Mesenchymal stem cell (in vitro differentiated cells and primary cell): Measurements from ENCODE around the gene UGT1A6.

ENCODE experiments used
- DNase-seq: peaks from one replicate; pipeline ENCODE4 v3.0.0-alpha.2; 2013
- H2AFZ ChIP-seq: one replicate; pipeline ENCODE4 v1.6.1; 2013; ENCODE audit warnings: low read depth, mild to moderate bottlenecking, control low read depth, inconsistent platforms, low read length, moderate library complexity
- H2AK5ac ChIP-seq: 2 replicates; pipeline ENCODE4 v1.6.1; 2013; ENCODE audit warnings: low read length, moderate library complexity, mild to moderate bottlenecking, inconsistent platforms; ENCODE audit not compliant: severe bottlenecking
- H2BK120ac ChIP-seq: one replicate; pipeline ENCODE4 v1.6.1; 2013; ENCODE audit warnings: low read depth, mild to moderate bottlenecking, inconsistent platforms, low read length, moderate library complexity
- H2BK12ac ChIP-seq, 2 experiments: one replicate each; pipeline ENCODE4 v1.6.1; 2013; ENCODE audit warnings: inconsistent platforms in 2 of 2, low read length in 2 of 2, mild to moderate bottlenecking in 2 of 2, moderate library complexity in 2 of 2, control low read depth in 1 of 2
- H2BK15ac ChIP-seq: one replicate; pipeline ENCODE4 v1.6.1; 2013; ENCODE audit warnings: mild to moderate bottlenecking, low read depth, inconsistent platforms; ENCODE audit not compliant: poor library complexity, severe bottlenecking
- H2BK5ac ChIP-seq: 2 replicates; pipeline ENCODE4 v1.6.1; 2013; ENCODE audit warnings: low read depth, mild to moderate bottlenecking, low read length, control low read depth, inconsistent platforms; ENCODE audit not compliant: poor library complexity, severe bottlenecking
- H3K14ac ChIP-seq, 2 experiments: one replicate each; pipeline ENCODE4 v1.6.1; 2013; ENCODE audit warnings: inconsistent platforms in 2 of 2, low read length in 2 of 2, control low read depth in 1 of 2, mild to moderate bottlenecking in 1 of 2, moderate library complexity in 1 of 2
- H3K18ac ChIP-seq, 2 experiments: one replicate each; pipeline ENCODE4 v1.6.1; 2013; ENCODE audit warnings: inconsistent platforms in 2 of 2, low read length in 2 of 2, control low read depth in 1 of 2, low read depth in 1 of 2, mild to moderate bottlenecking in 1 of 2
- H3K23ac ChIP-seq, 2 experiments: one replicate each; pipeline ENCODE4 v1.6.1; 2013; ENCODE audit warnings: inconsistent platforms in 2 of 2, low read length in 2 of 2, mild to moderate bottlenecking in 2 of 2, moderate library complexity in 2 of 2, control low read depth in 1 of 2
- H3K27ac ChIP-seq: 2 replicates; pipeline ENCODE4 v1.5.1; 2013; ENCODE audit warnings: mild to moderate bottlenecking, moderate library complexity, low read length, control low read depth, inconsistent platforms; ENCODE audit not compliant: poor library complexity, severe bottlenecking
- H3K27me3 ChIP-seq, 2 experiments: 2 replicates each; pipeline versions ENCODE4 v1.6.1 to v1.7.0; 2013; ENCODE audit warnings: low read length in 2 of 2, mild to moderate bottlenecking in 2 of 2, moderate library complexity in 2 of 2, control low read depth in 1 of 2, inconsistent platforms in 1 of 2; ENCODE audit not compliant: control insufficient read depth in 1 of 2, insufficient read depth in 1 of 2
- H3K36me3 ChIP-seq, 2 experiments: 2 replicates each; pipeline versions ENCODE4 v1.6.1 to v1.7.0; 2013; ENCODE audit warnings: low read length in 2 of 2, control low read depth in 1 of 2, inconsistent platforms in 1 of 2, low read depth in 1 of 2, mild to moderate bottlenecking in 1 of 2; ENCODE audit not compliant: insufficient read depth in 2 of 2, control insufficient read depth in 1 of 2
- H3K4ac ChIP-seq, 2 experiments: one replicate each; pipeline ENCODE4 v1.6.1; 2013; ENCODE audit warnings: inconsistent platforms in 2 of 2, low read length in 2 of 2, mild to moderate bottlenecking in 2 of 2, moderate library complexity in 2 of 2, control low read depth in 1 of 2, low read depth in 1 of 2
- H3K4me1 ChIP-seq: 2 replicates; pipeline ENCODE4 v1.6.1; 2013; ENCODE audit warnings: low read depth, low read length, control low read depth; ENCODE audit not compliant: control insufficient read depth, insufficient read depth
- H3K4me2 ChIP-seq: 2 replicates; pipeline ENCODE4 v1.6.1; 2013; ENCODE audit warnings: low read length, mild to moderate bottlenecking, inconsistent platforms; ENCODE audit not compliant: poor library complexity, severe bottlenecking
- H3K4me3 ChIP-seq, 2 experiments: 2 replicates each; pipeline versions ENCODE4 v1.5.1 to v1.7.0; 2013; ENCODE audit warnings: low read length in 2 of 2, mild to moderate bottlenecking in 2 of 2, control low read depth in 1 of 2, low read depth in 1 of 2; ENCODE audit not compliant: insufficient read depth in 1 of 2
- H3K79me1 ChIP-seq: replicated peaks from 2 replicates; pipeline ENCODE4 v1.6.1; 2013; ENCODE audit warnings: mild to moderate bottlenecking, control low read depth, low read length, inconsistent platforms; ENCODE audit not compliant: poor library complexity, severe bottlenecking
- H3K9ac ChIP-seq: 2 replicates; pipeline ENCODE4 v1.7.0; 2013; ENCODE audit warnings: mild to moderate bottlenecking, low read length, moderate library complexity
- H3K9me3 ChIP-seq: 2 replicates; pipeline ENCODE4 v1.7.0; 2013; ENCODE audit warnings: mild to moderate bottlenecking, low read length; ENCODE audit not compliant: control insufficient read depth
- H4K8ac ChIP-seq: one replicate; pipeline ENCODE4 v1.6.1; 2013; ENCODE audit warnings: inconsistent platforms, mild to moderate bottlenecking, low read length, moderate library complexity
- H4K91ac ChIP-seq: one replicate; pipeline ENCODE4 v1.6.1; 2013; ENCODE audit warnings: mild to moderate bottlenecking, low read length, inconsistent platforms
- WGBS: methylation state at CpG from one replicate; pipeline ENCODE4 v1.1.7; 2013; ENCODE audit warnings: mixed read lengths; 5-methylcytosine and 5-hydroxymethylcytosine counted together

Gene UGT1A6

GRCh38 chr2:233671290-233672161 lies 21.2 kb upstream of the UGT1A6 start, which contains the start of gene UGT1A9:
UGT1A9 (plus strand) TSS chr2:233671898; CDS start chr2:233671935, 37 bp downstream.
- DNase-seq = no peak
- Histone ChIP-seq H3K4me1 (no peaks in the 10 kb centered on the region), H3K27me3 (no peaks in the 10 kb centered on the region), H2BK120ac (no peak within 1 kb of the TSS), H3K9me3 (no peaks in the 10 kb centered on the region), H3K14ac (no peak within 1 kb of the TSS), H3K36me3 (no peaks in the 10 kb centered on the region), H3K4me3 (no peak within 1 kb of the TSS), H4K91ac (no peak within 1 kb of the TSS), H3K79me1 (no peaks in the 10 kb centered on the region), H2BK5ac (no peak within 1 kb of the TSS), H2BK15ac (no peak within 1 kb of the TSS), H2AFZ (no peak within 1 kb of the TSS), H3K18ac (no peak within 1 kb of the TSS), H3K4me2 (no peak within 1 kb of the TSS), H3K23ac (no peak within 1 kb of the TSS), H4K8ac (no peak within 1 kb of the TSS), H2AK5ac (no peak within 1 kb of the TSS), H2BK12ac (no peak within 1 kb of the TSS), H3K4ac (no peak within 1 kb of the TSS), H3K27ac (no peak within 1 kb of the TSS), H3K9ac (no peak within 1 kb of the TSS)
- 67% methylated on average over 5 of the region's 5 CpGs for WGBS

GRCh38 chr2:233672886-233673285 lies 19.8 kb upstream of the UGT1A6 start:
- no peak overlapping the region for H3K4ac ChIP-seq
- no peak overlapping the region for H3K18ac ChIP-seq
- H3K36me3 ChIP-seq = no peaks in the 10 kb centered on the region
- no peak overlapping the region for H4K8ac ChIP-seq
- no peak overlapping the region for H3K27ac ChIP-seq
- no peak overlapping the region for H4K91ac ChIP-seq
- no peaks in the 10 kb centered on the region for H3K4me1 ChIP-seq
- WGBS = no CpG with 5 or more reads among the region's 3 CpGs
- no peak overlapping the region for H2BK15ac ChIP-seq
- H2BK120ac ChIP-seq = no peak overlapping the region
- H2AFZ ChIP-seq = no peak overlapping the region
- H3K79me1 ChIP-seq = no peaks in the 10 kb centered on the region
- no peaks in the 10 kb centered on the region for H3K27me3 ChIP-seq
- H2BK5ac ChIP-seq = no peak overlapping the region
- no peak overlapping the region for H3K9ac ChIP-seq
- no peak for DNase-seq
- H3K9me3 ChIP-seq = no peaks in the 10 kb centered on the region
- H3K14ac ChIP-seq = no peak overlapping the region
- H3K23ac ChIP-seq = no peak overlapping the region
- no peak overlapping the region for H3K4me2 ChIP-seq
- H3K4me3 ChIP-seq = no peak overlapping the region
- no peak overlapping the region for H2BK12ac ChIP-seq
- no peak overlapping the region for H2AK5ac ChIP-seq

GRCh38 chr2:233673896-233674295 lies 18.8 kb upstream of the UGT1A6 start:
- no peak overlapping the region for H3K14ac ChIP-seq
- no peak overlapping the region for H2BK120ac ChIP-seq
- no peak overlapping the region for H4K91ac ChIP-seq
- H3K27me3 ChIP-seq = no peaks in the 10 kb centered on the region
- no peak overlapping the region for H2BK5ac ChIP-seq
- no peaks in the 10 kb centered on the region for H3K79me1 ChIP-seq
- no peak overlapping the region for H3K27ac ChIP-seq
- no peak overlapping the region for H3K4me2 ChIP-seq
- no peak overlapping the region for H2AFZ ChIP-seq
- DNase-seq = no peak
- H3K4ac ChIP-seq = no peak overlapping the region
- no peak overlapping the region for H2BK15ac ChIP-seq
- no peak overlapping the region for H3K18ac ChIP-seq
- no peak overlapping the region for H3K23ac ChIP-seq
- H3K9ac ChIP-seq = no peak overlapping the region
- H3K4me1 ChIP-seq = no peaks in the 10 kb centered on the region
- H2BK12ac ChIP-seq = no peak overlapping the region
- H3K9me3 ChIP-seq = no peaks in the 10 kb centered on the region
- no peak overlapping the region for H3K4me3 ChIP-seq
- no peaks in the 10 kb centered on the region for H3K36me3 ChIP-seq
- H4K8ac ChIP-seq = no peak overlapping the region
- H2AK5ac ChIP-seq = no peak overlapping the region

DNA sequence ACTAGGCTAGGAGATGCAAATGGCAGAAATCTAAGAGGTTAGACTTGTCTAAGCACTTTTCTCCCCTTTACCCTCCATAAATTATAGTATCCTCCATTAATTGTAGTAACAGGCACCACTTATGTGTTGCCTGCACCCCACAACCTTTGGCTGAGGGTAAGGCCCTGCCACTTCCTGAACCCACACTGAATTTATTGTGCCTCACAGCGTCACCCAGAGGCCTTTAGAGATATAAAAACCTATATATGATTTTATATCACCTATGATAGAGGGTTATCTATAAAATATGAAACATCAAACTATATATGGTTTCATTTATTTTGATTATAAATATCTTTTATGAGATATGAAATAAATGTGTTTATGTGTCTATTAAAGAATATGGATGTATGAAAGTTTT lies 18.4 kb upstream of the UGT1A6 start:
- no peak overlapping the region for H2BK120ac ChIP-seq
- H2BK12ac ChIP-seq = no peak overlapping the region
- H3K27ac ChIP-seq = no peak overlapping the region

More for the DNA sequence above, 18.4 kb upstream of the UGT1A6 start:
- Histone ChIP-seq H4K91ac (no peak overlapping the region), H3K9ac (no peak overlapping the region), H2AK5ac (no peak overlapping the region), H3K4me2 (no peak overlapping the region), H2BK15ac (no peak overlapping the region), H2BK5ac (no peak overlapping the region), H3K4me1 (no peaks in the 10 kb centered on the region), H3K23ac (no peak overlapping the region), H4K8ac (no peak overlapping the region), H3K14ac (no peak overlapping the region), H3K27me3 (peaks cover 0 to 3% of the 10 kb centered on the region in 2 experiments), H3K18ac (no peak overlapping the region), H3K36me3 (no peaks in the 10 kb centered on the region), H3K9me3 (no peaks in the 10 kb centered on the region), H3K79me1 (no peaks in the 10 kb centered on the region), H3K4ac (no peak overlapping the region), H3K4me3 (no peak overlapping the region), H2AFZ (no peak overlapping the region)
- no peak for DNase-seq
- WGBS = no CpG with 5 or more reads among the region's 1 CpG
